Calu3 (cell line): ENCODE data around the gene HS3ST3A1. TPM values are rescaled to one million over a fixed set of nuclear protein-coding genes. Genes with fewer than 3 reads are reported as not detected.

Source experiments
- BruUV-seq: library from RNA; stranded (reverse); fragments of 400-500 nt; replicated peaks from 2 replicates; lab custom pipeline; 2021; lab: Mats Ljungman, UMichigan
- CTCF ChIA-PET: fragments of 300-600 bp; sonication (Branson Sonifier 250); formaldehyde crosslinking; loops from one replicate; lab custom pipeline; 2022; ENCODE audit warnings: antibody characterized with exemption; lab: Charles Lee
- DNase-seq: peaks from one replicate; pipeline ENCODE4 v3.0.0; 2022
- H3K27ac Mint-ChIP-seq: one replicate; pipeline ENCODE4 v1.8.0; 2022; ENCODE audit warnings: mixed read lengths; ENCODE audit not compliant: unreplicated experiment
- H3K27me3 Mint-ChIP-seq: one replicate; pipeline ENCODE4 v1.8.0; 2022; ENCODE audit warnings: mixed read lengths; ENCODE audit not compliant: unreplicated experiment
- H3K36me3 Mint-ChIP-seq: one replicate; pipeline ENCODE4 v1.8.0; 2022; ENCODE audit warnings: mild to moderate bottlenecking, moderate library complexity, mixed read lengths; ENCODE audit not compliant: insufficient read depth, unreplicated experiment
- H3K4me1 Mint-ChIP-seq: one replicate; pipeline ENCODE4 v1.8.0; 2022; ENCODE audit warnings: mild to moderate bottlenecking, low read depth, mixed read lengths; ENCODE audit not compliant: unreplicated experiment
- H3K4me3 Mint-ChIP-seq: one replicate; pipeline ENCODE4 v1.8.0; 2022; ENCODE audit warnings: mild to moderate bottlenecking, low read depth, moderate library complexity, mixed read lengths; ENCODE audit not compliant: unreplicated experiment
- H3K9me3 Mint-ChIP-seq: one replicate; pipeline ENCODE4 v1.8.0; 2022; ENCODE audit warnings: low read depth, mixed read lengths; ENCODE audit not compliant: unreplicated experiment
- CTCF ChIP-seq: fragments of 200-600 bp; IDR thresholded peaks from one replicate; pipeline ENCODE4 v1.8.0; 2022; ENCODE audit warnings: antibody characterized with exemption; ENCODE audit not compliant: unreplicated experiment
- intact Hi-C: fragments of 100-400 bp; cut with micrococcal nuclease; formaldehyde crosslinking; loops from one replicate; pipeline ENCODE4 v1.10.0; 2022; ENCODE audit not compliant: unreplicated experiment
- total RNA-seq: library from RNA; stranded (reverse); gene quantifications from 2 replicates; pipeline ENCODE4 v1.2.3, GENCODE V29; 2022

The HS3ST3A1 gene
- total RNA-seq, 1 experiment from 2014 or later = not detected

DNA sequence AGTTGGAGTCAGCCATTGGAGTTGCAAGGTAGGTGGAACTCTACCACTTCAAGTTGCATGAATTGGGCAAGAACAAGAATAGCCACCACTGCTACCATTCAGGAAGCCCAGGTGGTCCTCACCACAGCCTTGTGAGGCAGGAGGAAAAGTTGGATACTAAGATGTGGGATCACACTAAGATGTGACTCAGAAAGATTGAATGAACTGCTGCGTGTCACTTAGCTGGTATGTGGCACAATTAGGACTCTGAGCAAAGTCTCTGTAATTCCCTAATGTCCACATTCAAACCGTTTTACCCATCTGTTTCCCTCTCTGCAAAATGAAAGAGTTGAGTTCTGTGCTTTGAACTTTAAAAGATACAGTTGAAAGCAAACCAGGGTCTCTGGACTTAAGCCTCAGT lies 44.7 kb upstream of the HS3ST3A1 start:
- Mint-ChIP-seq H3K27ac (no peak overlapping the region), H3K9me3 (peaks cover 7% of the 10 kb centered on the region), H3K4me3 (no peak overlapping the region), H3K27me3 (no peaks in the 10 kb centered on the region), H3K4me1 (no peaks in the 10 kb centered on the region), H3K36me3 (no peaks in the 10 kb centered on the region)
- intact Hi-C loops = no loop called here
- CTCF ChIA-PET = no interaction called here
- no peak for DNase-seq
- TF ChIP-seq CTCF = no peak
- BruUV-seq = no TSS peak

- no peak for DNase-seq
- Mint-ChIP-seq H3K9me3 (peaks cover 4% of the 10 kb centered on the region), H3K27ac (no peak overlapping the region), H3K4me3 (no peak overlapping the region), H3K4me1 (no peaks in the 10 kb centered on the region), H3K27me3 (no peaks in the 10 kb centered on the region), H3K36me3 (no peaks in the 10 kb centered on the region)
- intact Hi-C loops = no loop called here
- TF ChIP-seq CTCF = no peak
- CTCF ChIA-PET = no interaction called here
- BruUV-seq = no TSS peak
These were observed 41.5 kb upstream of the HS3ST3A1 start for GRCh38 chr17:13643180-13643579.

DNA sequence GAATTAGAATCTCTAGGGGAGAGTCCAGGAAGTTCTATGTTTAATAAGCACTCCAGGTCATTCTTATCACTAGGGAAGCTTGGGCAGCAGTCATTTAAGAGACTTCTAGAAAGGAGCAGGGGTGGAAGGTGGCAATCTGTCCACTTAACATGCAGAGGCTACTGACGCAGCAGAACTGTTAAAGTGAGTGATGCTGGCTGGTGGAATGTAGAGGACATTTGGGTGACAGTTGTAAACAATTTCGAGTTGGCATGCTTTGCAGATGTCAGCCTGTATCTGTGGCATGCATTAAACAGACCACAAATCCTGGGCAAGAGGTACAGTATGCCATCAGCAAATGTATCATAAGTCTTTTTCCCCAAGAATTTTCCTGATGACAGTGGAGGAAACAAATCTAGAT lies 40.5 kb upstream of the HS3ST3A1 start:
- intact Hi-C loops = no loop called here
- CTCF ChIA-PET = no interaction called here
- TF ChIP-seq CTCF = no peak
- BruUV-seq = no TSS peak
- Mint-ChIP-seq H3K36me3 (no peaks in the 10 kb centered on the region), H3K4me3 (no peak overlapping the region), H3K4me1 (no peaks in the 10 kb centered on the region), H3K27ac (no peak overlapping the region), H3K27me3 (no peaks in the 10 kb centered on the region), H3K9me3 (peaks cover 3% of the 10 kb centered on the region)
- no peak for DNase-seq

DNA sequence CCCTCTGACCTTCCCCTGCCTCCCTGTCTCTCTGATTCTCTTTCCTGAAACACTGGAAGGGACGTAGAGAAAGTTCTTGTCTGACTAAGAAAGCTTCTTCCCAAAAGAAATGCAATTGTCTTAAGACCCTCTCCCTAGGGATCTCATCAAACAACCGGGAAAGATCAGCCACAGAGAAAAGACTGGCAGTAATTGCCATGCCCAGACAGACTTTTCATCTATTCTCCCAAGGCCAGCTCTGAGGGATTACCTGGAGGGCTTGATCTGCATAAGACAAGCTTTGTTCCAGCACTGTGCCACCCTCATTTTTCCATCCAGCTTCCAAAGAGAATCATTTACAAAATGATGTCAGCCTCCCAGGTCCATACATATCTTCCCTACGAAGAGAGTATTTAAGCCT lies 38.8 kb upstream of the HS3ST3A1 start:
- DNase-seq = no peak
- no peak overlapping the region for H3K27ac Mint-ChIP-seq
- peaks cover 7% of the 10 kb centered on the region for H3K9me3 Mint-ChIP-seq
- CTCF ChIA-PET = no interaction called here
- no TSS peak for BruUV-seq
- intact Hi-C loops = no loop called here
- no peak for TF ChIP-seq CTCF
- H3K27me3 Mint-ChIP-seq = no peaks in the 10 kb centered on the region
- no peak overlapping the region for H3K4me3 Mint-ChIP-seq
- H3K36me3 Mint-ChIP-seq = no peaks in the 10 kb centered on the region
- no peaks in the 10 kb centered on the region for H3K4me1 Mint-ChIP-seq
